Hepatocyte (in vitro differentiated cells): ENCODE measurements around the gene EEF2K.

Experiments
- CTCF ChIP-seq: fragments of 200-600 bp; sonication (generic); IDR thresholded peaks from 2 replicates; pipeline ENCODE4 v1.5.1; 2016; ENCODE audit warnings: antibody characterized with exemption, mild to moderate bottlenecking; ENCODE audit not compliant: poor library complexity
- EZH2 ChIP-seq: fragments of 200-600 bp; sonication (generic); IDR thresholded peaks from 2 replicates; pipeline ENCODE4 v1.6.1; 2016; ENCODE audit warnings: antibody characterized with exemption, mild to moderate bottlenecking, borderline replicate concordance
- EZH2phosphoT487 ChIP-seq: fragments of 200-600 bp; sonication (generic); IDR thresholded peaks from one replicate; pipeline ENCODE4 v1.6.1; 2018; ENCODE audit warnings: antibody characterized with exemption, mild to moderate bottlenecking, low read depth, moderate library complexity; ENCODE audit not compliant: unreplicated experiment, severe bottlenecking

- TF ChIP-seq CTCF = no peak
- no peak for TF ChIP-seq EZH2phosphoT487
- TF ChIP-seq EZH2 = no peak
These were observed 117.3 kb downstream of the EEF2K start for GRCh38 chr16:22323173-22323958.
